ENCODE data around the gene DRC1.

DRC1 gene

DNA sequence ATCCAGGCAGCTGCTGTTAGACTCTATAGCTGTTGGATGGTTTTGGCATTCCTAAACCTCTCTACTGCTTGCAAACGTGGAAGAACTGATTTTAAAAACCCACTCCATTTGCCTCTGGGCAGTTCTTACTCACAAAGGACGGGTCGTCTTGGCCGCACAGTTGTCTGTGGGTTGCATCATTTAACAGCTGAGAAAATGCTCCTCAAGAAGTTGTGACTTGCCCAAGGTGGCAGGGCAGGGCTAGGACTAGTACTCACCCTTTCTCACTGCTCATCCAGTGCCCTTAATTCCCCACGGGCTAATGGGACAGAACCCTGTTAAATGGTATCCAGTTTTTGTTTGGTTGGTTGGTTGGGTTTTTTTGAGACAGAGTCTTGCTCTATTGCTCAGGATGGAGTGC is 997 bp upstream of the DRC1 start:
- DNase-seq: no peak

DNA sequence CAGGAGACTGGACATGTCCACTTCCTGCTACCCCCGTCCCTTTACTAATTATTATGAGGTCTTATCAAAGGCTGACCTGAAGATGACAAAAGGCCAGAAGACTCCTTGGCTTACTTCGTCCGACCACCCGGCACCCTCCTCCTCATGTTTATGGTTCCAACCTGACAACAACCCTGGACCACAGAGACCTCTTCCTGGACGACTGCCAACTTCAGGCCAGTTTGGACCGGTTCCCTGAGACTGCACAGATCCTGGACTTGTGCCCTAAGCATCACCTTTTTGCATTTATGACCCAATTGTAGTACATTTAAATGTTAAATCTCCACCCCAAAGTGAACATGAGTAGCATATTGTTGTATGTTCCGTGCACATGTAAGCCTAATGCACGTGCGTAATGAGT is 5.8 kb downstream of the DRC1 start:
- no peak for DNase-seq

DNA sequence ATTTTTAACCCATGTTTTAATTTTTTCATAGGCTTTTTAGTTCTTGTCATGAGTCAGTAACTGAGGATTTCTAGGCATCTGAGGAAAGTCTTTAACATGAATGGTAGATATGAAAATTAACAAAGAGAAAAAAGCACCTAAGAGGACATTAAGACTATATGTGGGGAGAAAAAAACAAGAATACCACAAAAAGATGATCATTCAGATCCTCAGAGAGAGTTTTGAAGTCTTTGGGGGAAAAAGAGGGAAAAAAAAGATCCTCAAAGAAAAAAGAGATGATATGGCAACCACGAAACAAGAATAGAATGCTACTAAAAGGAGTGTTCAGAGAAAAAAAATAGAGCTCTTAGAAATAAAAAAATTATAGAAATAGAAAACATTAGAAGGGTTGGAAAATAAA is 8.1 kb downstream of the DRC1 start:
- DNase-seq: no peak

DNA sequence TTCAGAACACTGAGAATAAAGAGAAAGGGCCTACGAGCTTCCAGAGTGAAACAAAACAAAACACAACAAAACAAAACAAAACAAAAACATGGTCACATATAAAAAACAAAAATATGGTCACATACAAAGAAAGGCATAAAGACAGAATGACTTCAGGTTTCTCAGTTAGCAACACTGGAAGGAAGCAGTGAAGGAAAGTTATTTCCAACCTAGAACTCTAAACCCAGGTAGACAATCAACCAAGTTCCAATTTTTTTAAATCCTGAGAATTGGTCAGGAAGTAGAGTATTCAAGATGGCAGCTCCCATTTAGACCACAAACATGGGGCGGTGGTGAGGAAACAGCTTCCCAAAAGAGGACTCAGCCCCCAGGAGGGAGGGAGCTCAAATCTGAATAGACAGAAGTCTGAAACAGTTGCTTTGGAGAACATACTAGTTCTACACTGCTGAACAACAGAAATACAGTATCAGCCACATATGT is 9.1 kb downstream of the DRC1 start:
- no peak for DNase-seq

DNA sequence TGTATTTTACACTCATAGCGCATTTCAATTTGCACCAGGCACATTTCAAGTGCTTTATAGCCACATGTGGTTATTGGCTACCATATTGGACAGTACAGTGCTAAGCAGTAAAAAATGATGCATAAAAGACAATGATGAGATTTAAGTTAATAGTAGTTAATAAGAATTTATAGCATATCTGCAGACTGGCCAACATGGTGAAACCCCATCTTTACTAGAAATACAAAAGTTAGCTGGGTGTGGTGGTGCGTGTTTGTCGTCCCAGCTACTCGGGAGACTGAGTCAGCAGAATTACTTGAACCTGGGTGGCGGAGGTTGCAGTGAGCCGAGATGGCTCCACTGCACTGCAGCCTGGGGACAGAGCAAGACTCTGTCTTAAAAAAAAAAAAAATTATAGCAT is 9.7 kb downstream of the DRC1 start:
- no peak for DNase-seq

DNA sequence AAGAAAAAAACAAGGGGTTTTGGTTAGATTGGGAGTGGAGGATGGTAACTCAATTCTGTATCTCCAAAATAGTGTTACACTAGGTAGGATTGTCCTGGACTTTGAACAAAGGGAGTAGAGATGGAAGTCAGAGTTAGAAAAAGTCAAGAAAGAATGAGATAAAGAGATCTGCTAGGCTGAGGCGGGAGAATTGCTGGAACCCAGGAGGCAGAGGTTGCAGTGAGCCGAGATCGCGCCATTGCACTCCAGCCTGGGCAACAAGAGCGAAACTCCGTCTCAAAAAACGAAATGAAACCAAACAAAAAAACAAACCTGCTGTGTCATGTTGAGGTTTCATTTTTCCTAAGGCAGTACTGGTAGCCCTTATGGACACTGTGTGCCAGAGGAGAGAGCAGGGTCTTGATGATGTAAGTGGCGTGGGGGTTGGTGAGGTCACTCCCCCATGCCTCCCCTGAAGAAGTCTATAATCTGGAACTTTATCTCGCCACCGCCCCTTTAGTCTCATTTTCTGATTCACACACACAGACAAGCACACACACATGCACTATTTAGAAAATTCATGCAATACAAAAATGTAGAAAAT is 10.5 kb downstream of the DRC1 start:
- no peak for DNase-seq

DNA sequence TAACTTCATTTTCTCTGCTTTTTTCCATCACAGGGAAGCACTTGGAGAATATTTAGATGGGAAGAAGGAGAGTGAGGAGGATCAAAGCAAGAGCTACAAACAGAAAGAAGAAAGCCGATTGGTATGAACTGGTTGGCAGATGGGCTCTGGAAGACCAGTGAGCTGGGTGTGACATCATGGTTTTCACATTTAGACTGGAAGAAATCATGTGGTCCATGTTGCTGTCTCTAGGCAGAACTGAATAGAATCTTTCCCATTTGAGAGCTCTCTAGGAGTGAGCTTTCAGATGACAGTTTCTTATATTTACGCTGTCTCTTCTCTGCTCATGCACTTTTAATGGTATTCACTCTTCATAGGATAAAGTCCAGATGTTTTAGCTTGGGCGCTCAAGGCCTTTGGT is 12.6 kb downstream of the DRC1 start:
- DNase-seq: no peak

DNA sequence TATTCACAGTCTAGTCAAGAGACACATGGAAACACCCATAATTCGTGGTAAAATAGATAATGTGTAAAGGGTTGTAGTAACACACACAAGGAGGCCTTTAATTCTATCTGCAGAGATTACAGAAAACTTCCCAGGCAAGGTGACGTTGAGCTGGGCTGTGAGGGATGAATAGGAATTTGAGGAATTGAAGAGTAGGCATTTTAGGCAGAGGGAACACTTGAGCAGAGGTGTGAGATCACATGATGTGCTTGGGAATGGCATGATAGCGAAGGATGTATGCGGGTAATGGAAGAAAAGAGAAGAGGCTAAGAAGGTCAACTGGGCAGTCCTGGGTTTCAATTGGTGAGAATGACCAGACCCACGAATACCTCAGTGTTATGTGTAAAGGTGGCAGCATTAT is 20.2 kb downstream of the DRC1 start:
- DNase-seq: no peak

DNA sequence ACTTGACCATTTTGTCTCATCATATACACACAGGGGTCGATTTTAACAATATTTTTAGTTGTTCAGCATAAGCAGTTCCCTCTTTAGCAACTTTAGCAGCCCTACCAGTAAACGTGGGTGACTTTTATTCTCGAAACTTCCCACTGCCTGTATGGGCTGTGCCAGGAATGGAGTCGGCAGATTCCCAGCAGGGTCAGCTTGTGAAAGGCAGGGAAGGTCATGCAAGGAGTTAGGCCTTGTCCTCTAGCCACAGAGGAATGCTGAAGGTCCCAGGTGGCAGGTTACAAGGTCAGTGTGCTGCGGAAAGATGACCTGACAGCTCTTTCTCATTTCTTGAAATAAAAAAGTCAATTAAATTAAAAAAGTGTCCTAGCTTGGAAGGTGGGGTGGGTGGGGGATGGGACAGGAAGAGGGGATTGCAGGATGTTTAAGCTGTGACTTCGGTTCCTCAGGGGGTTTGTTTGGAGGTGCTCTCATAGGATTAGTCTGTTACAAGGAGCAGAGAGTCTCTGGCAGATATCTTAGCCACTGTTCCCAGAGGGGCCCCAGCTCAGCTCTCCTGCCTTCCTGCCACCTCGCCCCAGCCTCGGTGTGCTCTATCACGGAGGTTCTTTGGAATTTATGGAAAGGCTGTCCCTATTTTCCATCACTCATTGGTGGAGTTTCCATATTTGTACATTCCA is 21.4 kb downstream of the DRC1 start:
- no peak for DNase-seq

DNA sequence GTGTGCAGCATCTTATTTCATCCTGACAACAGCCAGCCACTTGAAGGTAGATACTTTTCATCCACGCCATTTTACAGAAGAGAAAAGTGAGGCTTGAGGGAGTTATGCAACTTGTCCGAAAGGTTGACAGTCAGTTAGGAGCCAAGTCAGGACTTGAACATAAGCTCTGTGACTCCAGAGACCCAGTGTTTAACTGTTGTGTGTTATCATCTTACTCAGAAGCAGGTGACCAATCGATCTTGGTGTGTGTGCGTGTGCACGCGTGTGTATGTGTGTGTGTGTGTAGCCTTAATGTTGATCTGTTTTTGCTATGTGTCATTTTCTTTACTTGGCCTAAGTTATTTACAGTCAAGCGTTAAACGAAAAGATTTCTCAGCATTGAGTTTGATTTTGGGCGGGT is 22.0 kb downstream of the DRC1 start:
- no peak for DNase-seq

DNA sequence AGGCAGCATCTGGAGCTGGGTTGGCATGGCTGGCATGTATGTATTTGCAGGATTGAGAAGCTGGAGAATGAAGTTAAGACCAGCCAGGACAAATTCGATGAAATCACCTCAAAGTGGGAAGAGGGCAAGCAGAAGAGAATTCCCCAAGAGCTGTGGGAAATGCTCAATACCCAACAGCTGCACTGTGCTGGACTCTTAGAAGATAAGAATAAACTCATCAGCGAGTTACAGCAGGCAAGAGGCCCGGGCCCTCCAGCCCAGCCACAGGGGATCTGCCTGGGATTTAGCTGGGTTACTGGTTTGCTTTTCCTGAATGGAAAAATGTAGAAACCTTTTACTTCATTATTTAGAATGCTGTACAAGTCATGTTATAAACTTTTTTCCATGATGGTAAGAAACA is 22.5 kb downstream of the DRC1 start:
- no peak for DNase-seq

DNA sequence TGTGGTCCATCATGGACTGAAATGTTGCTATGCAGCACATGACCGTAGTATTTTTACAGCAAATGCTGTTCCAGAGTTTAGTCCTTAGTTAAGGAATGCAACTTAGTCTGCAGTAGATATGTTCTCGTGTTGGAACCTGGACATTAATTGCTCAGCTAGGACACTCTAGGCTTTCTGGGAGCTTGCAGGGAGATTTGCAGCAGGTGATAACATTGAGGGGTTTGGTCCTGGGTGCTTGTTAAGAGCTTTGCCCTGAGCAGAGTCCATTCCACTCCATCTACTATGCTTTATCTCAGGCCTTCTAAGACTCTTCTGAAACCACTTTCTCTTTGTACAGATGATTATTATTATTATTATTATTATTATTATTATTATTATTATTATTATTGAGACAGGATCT is 27.1 kb downstream of the DRC1 start:
- no peak for DNase-seq

DNA sequence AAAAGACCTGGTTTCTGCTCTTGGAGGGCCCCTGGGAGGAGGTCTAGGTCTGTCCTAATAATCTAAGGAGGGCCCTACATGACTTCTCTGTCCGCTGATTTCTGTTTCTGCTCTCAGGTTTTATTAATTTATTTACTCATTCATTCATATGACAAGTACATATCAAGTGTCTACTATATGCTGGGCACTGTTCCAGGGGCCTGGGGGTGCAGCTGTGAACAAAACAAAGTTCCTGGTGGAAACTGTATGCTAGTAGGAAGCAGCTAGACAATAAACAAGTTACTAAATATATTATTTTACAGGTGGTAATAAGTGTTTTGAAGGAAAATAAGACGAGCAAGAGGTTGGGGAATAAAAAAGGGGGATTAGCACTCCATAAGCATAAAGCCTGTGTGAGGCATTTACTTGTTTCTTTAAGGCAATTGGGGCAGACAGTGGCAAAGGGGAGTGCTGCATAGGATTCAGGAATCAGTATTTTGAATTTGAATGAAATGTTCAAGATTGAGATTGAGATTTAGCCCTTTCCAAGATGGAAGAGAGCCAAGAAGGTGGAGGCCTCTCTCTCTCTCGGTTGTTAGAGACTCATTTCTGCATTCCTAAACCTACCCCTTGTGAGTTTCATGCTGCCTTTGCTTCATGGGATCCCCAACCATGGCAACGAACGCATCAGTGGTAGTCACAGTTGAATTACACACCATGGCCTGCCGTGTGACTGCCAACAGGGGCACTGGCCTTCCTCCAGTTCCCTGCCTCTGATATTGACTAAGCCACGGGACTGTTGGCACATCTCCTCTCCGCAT is 28.3 kb downstream of the DRC1 start:
- DNase-seq: no peak

DNA sequence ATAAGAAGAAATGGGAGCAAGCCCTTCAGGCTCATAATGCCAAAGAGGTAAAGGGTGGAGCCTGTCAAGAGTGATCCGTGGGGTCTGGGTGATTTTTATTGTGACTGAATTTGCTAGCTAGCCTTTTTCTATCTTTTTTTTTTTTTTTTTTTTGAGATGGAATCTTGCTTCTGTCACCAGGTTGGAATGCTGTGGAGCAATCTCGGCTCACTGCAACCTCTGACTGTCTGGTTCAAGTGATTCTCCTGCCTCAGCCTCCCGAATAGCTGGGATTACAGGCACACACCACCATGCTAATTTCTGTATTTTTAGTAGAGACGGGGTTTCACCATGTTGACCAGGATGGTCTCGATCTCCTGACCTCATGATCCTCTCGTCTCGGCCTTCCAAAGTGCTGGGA is 29.1 kb downstream of the DRC1 start:
- DNase-seq: no peak

DNA sequence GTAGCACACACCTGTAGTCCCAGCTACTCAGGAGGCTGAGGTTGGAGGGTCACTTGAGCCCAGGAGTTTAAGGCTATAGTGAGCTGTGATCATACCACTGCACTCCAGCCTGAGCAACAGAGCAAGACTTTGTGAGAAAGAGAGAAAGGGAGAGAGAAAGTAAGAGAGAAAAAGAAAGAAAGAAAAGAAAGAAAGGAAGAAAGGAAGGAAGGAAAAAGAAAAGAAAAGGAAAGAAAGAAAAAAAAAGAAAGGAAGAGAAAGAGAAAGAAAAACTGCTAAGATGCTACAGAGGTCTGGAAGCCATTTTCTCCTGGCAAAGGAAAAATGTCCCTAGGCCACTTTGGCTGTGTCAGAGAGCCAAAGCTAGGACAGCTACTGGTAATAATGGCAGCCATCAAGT is 30.6 kb downstream of the DRC1 start:
- DNase-seq: no peak

DNA sequence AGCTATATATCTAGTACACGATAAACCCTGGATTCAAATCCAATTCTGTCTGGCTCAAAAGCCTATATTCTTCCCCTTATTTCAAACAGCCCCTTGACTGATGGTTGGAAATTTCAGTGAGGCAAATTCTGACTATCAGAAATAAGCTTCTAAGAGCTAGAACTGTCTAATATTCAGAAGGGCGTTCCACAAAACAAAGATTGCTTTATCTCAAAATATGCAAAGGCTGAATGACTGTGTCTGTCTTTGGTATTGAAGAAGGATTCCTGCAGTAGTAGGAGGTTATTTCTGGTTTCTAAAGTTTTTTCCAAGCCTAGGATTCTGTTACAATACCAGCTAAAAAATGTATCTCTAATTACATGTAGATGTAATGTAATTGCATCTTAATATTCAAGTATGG is 31.1 kb downstream of the DRC1 start:
- no peak for DNase-seq

DNA sequence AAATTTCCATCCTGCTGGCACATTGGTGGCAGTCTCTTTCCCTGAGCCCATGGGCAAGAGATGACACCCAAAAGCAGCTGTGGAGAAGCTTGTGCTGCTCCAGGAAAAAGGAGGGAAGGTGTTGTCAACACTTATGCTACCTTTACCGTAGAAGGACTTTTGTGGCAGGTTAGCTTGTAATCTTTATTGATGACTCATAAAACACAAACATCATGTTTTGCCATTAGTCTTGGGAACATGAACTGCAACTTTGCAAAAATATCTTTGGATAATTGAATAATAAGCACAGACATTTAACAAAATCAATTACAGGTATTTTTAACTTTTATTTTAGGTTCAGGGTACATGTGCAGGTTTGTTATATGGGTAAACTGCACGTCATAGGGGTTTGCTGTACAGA is 33.4 kb downstream of the DRC1 start:
- no peak for DNase-seq

DNA sequence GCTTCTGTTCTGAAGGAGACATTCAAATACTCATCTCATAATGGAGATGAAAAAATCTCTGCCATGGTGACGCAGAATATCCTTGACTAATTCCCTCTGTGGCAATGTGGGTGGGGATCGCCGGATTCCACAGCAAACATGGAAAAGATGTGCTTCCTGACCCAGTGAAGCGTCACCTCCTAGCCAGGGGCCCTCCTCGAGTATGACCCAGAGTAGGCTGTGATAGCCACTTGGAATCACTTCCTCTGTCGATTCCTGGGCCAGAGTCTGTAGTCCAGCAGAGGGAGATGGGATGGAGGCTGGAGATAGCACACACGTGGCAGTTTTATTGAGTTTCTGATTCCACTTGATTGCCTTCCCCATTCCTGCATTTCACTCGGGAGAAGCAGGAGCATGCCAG is 36.8 kb downstream of the DRC1 start:
- DNase-seq: no peak

DNA sequence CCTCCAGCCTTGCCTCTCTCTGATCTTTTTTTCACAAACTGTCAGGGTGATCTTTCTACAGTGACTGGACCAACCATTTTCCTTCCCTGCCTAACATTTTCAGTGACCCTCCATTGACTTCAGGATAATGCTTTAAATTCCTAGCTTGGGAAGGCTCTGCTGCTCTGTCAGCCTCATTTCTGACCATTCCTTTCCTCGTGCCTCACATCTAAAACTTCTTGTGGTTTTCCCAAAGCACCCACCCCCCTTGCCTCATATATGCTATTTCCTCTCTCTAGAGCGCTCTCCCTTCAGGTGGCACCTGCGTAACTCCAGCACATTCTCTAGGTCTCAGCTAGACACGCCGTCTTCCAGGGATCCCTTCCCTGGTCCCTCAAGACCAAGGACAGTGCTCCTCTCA is 37.2 kb downstream of the DRC1 start:
- no peak for DNase-seq

DNA sequence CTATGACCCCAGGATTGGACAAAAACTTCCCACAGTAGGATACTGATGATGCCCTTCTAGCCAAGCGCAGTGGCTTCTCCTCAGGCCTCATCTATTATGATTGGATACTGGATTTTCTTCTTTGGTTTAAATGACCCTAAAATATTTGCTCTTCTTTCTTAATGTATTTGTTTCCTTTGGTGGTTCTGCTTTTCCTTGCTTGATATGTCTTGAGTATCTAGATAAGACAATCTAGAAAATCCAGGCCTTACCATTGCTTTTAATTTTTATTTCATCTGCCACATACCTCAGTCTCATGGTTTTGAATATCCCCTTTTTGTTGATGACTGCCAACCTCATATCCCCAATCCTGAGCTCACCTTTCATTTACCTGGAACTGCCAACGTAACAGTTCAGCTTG is 40.6 kb downstream of the DRC1 start:
- no peak for DNase-seq

DNA sequence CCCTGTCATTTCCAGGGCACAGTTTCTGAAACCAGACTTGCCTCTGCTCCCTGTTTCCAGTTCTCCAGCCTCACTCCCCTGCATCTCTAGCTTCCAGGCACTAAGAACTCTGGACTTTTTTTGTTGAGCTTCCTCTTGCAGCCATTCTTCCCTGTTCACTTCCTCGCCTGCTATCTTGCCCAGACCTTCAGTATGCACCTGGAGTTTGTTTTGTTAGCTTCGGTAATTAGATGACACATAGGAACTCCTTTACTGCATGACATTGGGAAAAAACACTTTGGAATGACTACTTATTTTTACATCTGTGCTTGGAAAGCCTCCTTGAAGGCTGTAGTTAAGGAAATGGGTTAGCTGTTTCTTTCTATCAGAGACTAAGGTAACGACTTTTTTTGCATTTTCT is 41.0 kb downstream of the DRC1 start:
- no peak for DNase-seq

DNA sequence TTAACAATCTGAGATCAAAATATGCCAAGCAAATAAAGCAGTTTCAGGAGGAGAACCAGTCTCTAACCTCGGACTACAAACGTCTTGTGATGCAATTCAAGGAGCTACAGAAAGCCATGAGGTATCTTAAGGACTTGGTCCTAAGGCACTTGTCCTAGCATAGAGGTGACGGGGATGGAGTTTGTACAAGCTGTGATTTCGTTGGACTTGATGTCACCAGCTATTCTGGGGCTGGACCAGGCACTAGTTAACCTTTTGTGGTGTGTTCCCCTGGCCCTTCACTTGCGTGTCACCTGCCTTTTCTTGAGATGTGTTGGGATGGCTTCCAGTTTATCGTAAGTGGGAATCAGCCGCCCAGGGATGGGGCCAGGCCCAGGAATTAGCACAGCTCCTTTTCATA is 42.5 kb downstream of the DRC1 start:
- no peak for DNase-seq

DNA sequence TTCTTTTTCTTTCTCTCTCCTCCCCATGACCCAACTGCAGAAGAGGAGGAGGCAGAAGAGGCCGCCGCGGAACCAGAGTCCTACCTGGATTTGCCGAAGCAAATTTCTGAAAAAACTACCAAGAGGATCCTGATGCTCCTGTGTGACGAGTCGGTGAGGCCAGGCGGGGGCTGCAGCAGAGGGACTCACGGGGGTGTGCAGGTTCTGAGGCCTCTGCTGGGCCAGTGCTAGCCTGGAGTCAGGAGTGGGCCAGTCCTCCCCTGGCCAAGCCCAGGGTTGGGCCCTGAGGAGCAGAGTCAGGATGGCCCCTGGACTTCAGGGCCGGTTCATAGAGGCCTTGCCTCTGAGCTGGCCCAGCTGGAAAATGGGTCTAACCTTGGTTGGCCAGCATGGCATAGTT is 46.9 kb downstream of the DRC1 start:
- DNase-seq: no peak

DNA sequence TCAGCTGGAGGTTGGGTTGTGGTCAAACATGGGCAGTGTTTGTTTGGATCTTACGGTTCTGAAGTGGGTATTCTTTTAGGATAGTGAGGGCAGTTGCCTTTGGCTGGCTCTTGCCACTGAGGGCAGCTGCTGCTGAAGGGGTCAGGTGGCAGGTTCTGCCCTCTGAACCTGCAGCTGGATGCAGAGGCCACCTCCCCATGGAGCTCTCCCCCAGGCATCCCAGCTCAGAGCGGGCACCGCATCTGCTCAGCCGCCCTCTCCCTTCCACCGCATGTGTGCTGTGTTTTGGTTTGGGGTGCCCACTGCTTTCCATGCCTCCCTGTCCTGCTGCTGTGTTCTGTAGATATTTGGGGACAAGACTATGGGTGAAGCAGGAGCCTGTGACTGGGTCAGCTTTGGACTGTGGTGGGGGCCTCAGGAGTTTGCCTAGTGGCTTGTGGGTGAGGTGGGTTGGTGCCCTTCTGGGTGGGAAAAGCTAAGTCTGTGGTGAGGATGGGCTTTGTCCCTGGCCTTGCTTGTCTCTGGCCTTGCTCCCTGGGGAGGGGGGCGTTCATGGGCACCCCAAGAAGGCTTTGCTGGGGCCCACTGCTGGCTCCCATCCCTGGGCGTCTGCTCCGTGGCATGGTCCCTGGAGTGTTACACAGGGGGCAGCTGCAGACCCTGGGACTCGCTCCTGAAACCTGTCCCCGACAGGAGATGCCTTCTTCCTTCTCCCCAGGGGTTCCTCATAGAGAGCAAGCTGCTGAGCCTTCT is 47.7 kb downstream of the DRC1 start:
- no peak for DNase-seq

Measured in cortex of kidney (tissue), 1 donor.